Uterus (tissue), 2 donors: Measurements from ENCODE around the gene MAP3K3.

Source experiments
- POLR2A ChIP-seq, 2 donors: fragments of 450-650 bp; IDR thresholded peaks; one replicate each; pipeline ENCODE4 v1.6.1; 2016; ENCODE audit warnings: antibody characterized with exemption in 2 of 2, mild to moderate bottlenecking in 1 of 2, moderate library complexity in 1 of 2
- TF ChIP-seq, protein P1 (sequence below), 4 experiments: fragments of 200-600 bp in 2 of 4; fragments of 450-650 bp in 2 of 4; sonication (generic) in 2 of 4; IDR thresholded peaks; one replicate each; pipeline ENCODE4 v1.5.1; 2016 to 2019; ENCODE audit warnings: antibody characterized with exemption in 4 of 4, mild to moderate bottlenecking in 2 of 4, moderate library complexity in 1 of 4

DNA sequence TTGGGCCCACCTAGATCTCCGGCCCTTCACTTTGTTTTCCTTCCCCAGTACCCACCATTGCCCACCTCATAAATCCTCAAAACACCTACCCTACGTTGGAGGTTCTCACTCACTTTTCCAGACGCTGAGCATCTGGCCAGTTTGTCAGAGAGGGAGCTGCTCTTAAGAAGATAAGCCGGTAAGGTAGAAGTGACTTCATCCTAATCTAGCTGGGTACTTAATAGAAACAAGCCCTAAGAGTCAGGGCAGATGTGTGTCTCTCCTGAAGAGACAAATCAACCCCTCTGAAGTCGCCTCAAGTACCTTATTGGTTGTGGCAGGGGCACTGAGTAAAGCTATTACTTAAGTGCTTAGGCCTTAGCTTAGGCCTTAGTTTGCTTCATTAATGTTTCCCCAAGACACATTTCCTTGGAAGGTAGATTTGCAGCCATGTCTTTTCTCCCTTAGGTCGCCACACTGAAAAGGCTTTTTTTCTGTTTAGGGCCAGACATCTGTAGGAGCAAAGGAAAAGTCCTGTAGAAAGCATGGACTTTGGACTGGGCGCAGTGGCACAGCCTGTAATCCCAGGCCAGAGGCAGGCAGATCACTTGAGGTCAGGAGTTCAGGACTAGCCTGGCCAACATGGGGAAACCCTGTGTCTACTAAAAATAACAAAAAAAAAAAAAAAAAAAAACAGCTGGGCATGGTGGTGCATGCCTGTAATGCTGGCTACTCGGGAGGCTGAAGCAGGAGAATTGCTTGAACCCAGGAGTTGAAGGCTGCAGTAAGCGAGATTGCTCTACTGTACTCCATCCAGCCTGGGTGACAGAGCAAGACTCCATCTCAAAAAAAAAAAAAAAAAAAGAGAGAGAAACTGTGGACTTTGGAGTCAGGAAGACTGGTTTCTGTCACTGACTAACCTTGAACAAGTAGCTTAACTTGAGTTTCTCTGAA lies 20.5 kb upstream of the MAP3K3 start:
- no peak for TF ChIP-seq POLR2A (IDR thresholded peaks at IDR 0.05)
- TF ChIP-seq, protein P1, sequence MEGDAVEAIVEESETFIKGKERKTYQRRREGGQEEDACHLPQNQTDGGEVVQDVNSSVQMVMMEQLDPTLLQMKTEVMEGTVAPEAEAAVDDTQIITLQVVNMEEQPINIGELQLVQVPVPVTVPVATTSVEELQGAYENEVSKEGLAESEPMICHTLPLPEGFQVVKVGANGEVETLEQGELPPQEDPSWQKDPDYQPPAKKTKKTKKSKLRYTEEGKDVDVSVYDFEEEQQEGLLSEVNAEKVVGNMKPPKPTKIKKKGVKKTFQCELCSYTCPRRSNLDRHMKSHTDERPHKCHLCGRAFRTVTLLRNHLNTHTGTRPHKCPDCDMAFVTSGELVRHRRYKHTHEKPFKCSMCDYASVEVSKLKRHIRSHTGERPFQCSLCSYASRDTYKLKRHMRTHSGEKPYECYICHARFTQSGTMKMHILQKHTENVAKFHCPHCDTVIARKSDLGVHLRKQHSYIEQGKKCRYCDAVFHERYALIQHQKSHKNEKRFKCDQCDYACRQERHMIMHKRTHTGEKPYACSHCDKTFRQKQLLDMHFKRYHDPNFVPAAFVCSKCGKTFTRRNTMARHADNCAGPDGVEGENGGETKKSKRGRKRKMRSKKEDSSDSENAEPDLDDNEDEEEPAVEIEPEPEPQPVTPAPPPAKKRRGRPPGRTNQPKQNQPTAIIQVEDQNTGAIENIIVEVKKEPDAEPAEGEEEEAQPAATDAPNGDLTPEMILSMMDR (IDR thresholded peaks at IDR 0.05) = no peak
